OCI-LY3 (cell line): ENCODE measurements around the gene ZRANB2.

Source experiments
- H2AFZ ChIP-seq: fragments of 200-600, 300-600 bp; shearing (Covaris generic); 2 replicates; pipeline ENCODE4 v1.6.0; 2014; ENCODE audit warnings: antibody characterized with exemption, low read depth, low read length
- H3K27ac ChIP-seq: fragments of 200-600, 300-600 bp; sonication (generic); 2 replicates; pipeline ENCODE4 v1.5.1; 2014; ENCODE audit warnings: mild to moderate bottlenecking, low read length, moderate library complexity, mixed read lengths
- H3K27me3 ChIP-seq: fragments of 200-600, 300-600 bp; sonication (generic); 2 replicates; pipeline ENCODE4 v1.6.1; 2014; ENCODE audit warnings: low read depth, low read length, mixed read lengths
- H3K36me3 ChIP-seq: fragments of 200-600, 300-600 bp; sonication (generic); replicated peaks from 2 replicates; pipeline ENCODE3; 2014; ENCODE audit warnings: low read depth, low read length, mixed read lengths
- H3K4me1 ChIP-seq: fragments of 300-600, 200-600 bp; sonication (generic); 2 replicates; pipeline ENCODE4 v1.6.1; 2014; ENCODE audit warnings: low read length, mixed read lengths
- H3K4me2 ChIP-seq: fragments of 200-600, 300-600 bp; sonication (generic); 2 replicates; pipeline ENCODE4 v1.6.1; 2014; ENCODE audit warnings: low read length, mixed read lengths
- H3K4me3 ChIP-seq: fragments of 300-600, 200-600 bp; sonication (generic); 2 replicates; pipeline ENCODE4 v1.5.1; 2014; ENCODE audit warnings: antibody characterized with exemption, mild to moderate bottlenecking, low read length, moderate library complexity
- H3K79me2 ChIP-seq: fragments of 300-600, 200-600 bp; shearing (Covaris generic); 2 replicates; pipeline ENCODE4 v1.6.1; 2014; ENCODE audit warnings: mild to moderate bottlenecking, low read length, mixed read lengths
- H3K9ac ChIP-seq: fragments of 300-600, 200-600 bp; shearing (Covaris generic); 2 replicates; pipeline ENCODE4 v1.6.0; 2014; ENCODE audit warnings: mild to moderate bottlenecking, low read length, moderate library complexity
- H3K9me3 ChIP-seq: fragments of 200-600, 300-600 bp; shearing (Covaris generic); 2 replicates; pipeline ENCODE4 v1.6.1; 2014; ENCODE audit warnings: low read length, mixed read lengths; ENCODE audit not compliant: insufficient read depth
- H4K20me1 ChIP-seq: fragments of 200-600, 300-600 bp; sonication (generic); 2 replicates; pipeline ENCODE4 v1.6.1; 2016; ENCODE audit warnings: low read length, mixed read lengths; ENCODE audit not compliant: insufficient read depth
- CTCF ChIP-seq: fragments of 200-600, 300-600 bp; sonication (generic); IDR thresholded peaks from 2 replicates; pipeline ENCODE4 v1.5.1; 2014; ENCODE audit warnings: antibody characterized with exemption, low read length, low read depth
- EZH2phosphoT487 ChIP-seq: fragments of 200-600 bp; shearing (Covaris generic); IDR thresholded peaks from 2 replicates; pipeline ENCODE4 v1.6.1; 2018; ENCODE audit warnings: antibody characterized with exemption, mixed run types, low read depth

The ZRANB2 gene

GRCh38 chr1:71081697-71082080, 854 bp upstream of the ZRANB2 start:
- Histone ChIP-seq H3K79me2 (peaks cover 41% of the 10 kb centered on the region), H3K27ac (no peak overlapping the region), H3K4me3 (peak overlapping the region; percentile 89), H4K20me1 (peaks cover 12% of the 10 kb centered on the region), H3K36me3 (peaks cover 3% of the 10 kb centered on the region), H3K9me3 (no peaks in the 10 kb centered on the region), H3K4me1 (peaks cover 9% of the 10 kb centered on the region), H3K9ac (peak overlapping the region; percentile 57), H3K27me3 (no peaks in the 10 kb centered on the region), H2AFZ (peak overlapping the region; percentile 31; the same call in 1 of the 2 replicates), H3K4me2 (peak overlapping the region; percentile 73)
- TF ChIP-seq CTCF, result no peak
- no peak for TF ChIP-seq EZH2phosphoT487

GRCh38 chr1:71080230-71080738, 551 bp downstream of the ZRANB2 start:
- Histone ChIP-seq H4K20me1 (peaks cover 12% of the 10 kb centered on the region), H3K27ac (peak overlapping the region; percentile 78), H3K4me3 (peak overlapping the region; percentile 89), H2AFZ (no peak overlapping the region), H3K27me3 (no peaks in the 10 kb centered on the region), H3K9me3 (no peaks in the 10 kb centered on the region), H3K4me2 (peak overlapping the region; percentile 77), H3K36me3 (peaks cover 15% of the 10 kb centered on the region), H3K4me1 (peaks cover 9% of the 10 kb centered on the region), H3K9ac (peak overlapping the region; percentile 94), H3K79me2 (peaks cover 55% of the 10 kb centered on the region)
- TF ChIP-seq CTCF (no peak), EZH2phosphoT487 (no peak)

GRCh38 chr1:71074681-71075080, 6.2 kb downstream of the ZRANB2 start:
- Histone ChIP-seq H3K79me2 (peaks cover 66% of the 10 kb centered on the region), H3K4me3 (no peak overlapping the region), H3K36me3 (peaks cover 44% of the 10 kb centered on the region), H3K4me1 (peaks cover 9% of the 10 kb centered on the region), H3K9me3 (no peaks in the 10 kb centered on the region), H3K4me2 (no peak overlapping the region), H3K9ac (no peak overlapping the region), H3K27ac (no peak overlapping the region), H3K27me3 (no peaks in the 10 kb centered on the region), H4K20me1 (peaks cover 11% of the 10 kb centered on the region), H2AFZ (no peak overlapping the region)
- TF ChIP-seq EZH2phosphoT487 (no peak), CTCF (no peak)

GRCh38 chr1:71072273-71072672, 8.6 kb downstream of the ZRANB2 start:
- H3K79me2 ChIP-seq, result peaks cover 42% of the 10 kb centered on the region

More at GRCh38 chr1:71072273-71072672, 8.6 kb downstream of the ZRANB2 start:
- no peak overlapping the region for H3K27ac ChIP-seq
- no peaks in the 10 kb centered on the region for H3K9me3 ChIP-seq
- H4K20me1 ChIP-seq, result no peaks in the 10 kb centered on the region; the same call in 1 of the 2 replicates
- no peak overlapping the region for H2AFZ ChIP-seq
- peaks cover 53% of the 10 kb centered on the region for H3K36me3 ChIP-seq
- H3K27me3 ChIP-seq, result no peaks in the 10 kb centered on the region
- no peaks in the 10 kb centered on the region for H3K4me1 ChIP-seq
- no peak overlapping the region for H3K9ac ChIP-seq
- no peak overlapping the region for H3K4me3 ChIP-seq
- H3K4me2 ChIP-seq, result no peak overlapping the region
- TF ChIP-seq EZH2phosphoT487 (no peak), CTCF (no peak)
